ENCODE results near the gene ETS2.

Gene ETS2

GRCh38 chr21:38784458-38785266, 21.1 kb upstream of the ETS2 start:
- H3K27me3 ChIP-seq (ENCODE audit: control insufficient read depth, insufficient read depth, low read length) = no peaks in the 10 kb centered on the region
- H3K9ac ChIP-seq (ENCODE audit: low read depth, low read length) = no peak overlapping the region
- H3K4me1 ChIP-seq (ENCODE audit: control insufficient read depth, insufficient read depth, low read length) = peaks cover 15% of the 10 kb centered on the region
- H3K9me3 ChIP-seq (ENCODE audit: control insufficient read depth, insufficient read depth, low read length) = no peaks in the 10 kb centered on the region
- H3K4me3 ChIP-seq (ENCODE audit: low read depth, low read length) = no peak overlapping the region
- H3K36me3 ChIP-seq (ENCODE audit: control insufficient read depth, insufficient read depth, low read length) = no peaks in the 10 kb centered on the region

GRCh38 chr21:38785483-38785882, 20.2 kb upstream of the ETS2 start:
- no peak overlapping the region for H3K9ac ChIP-seq (ENCODE audit: low read depth, low read length)
- no peaks in the 10 kb centered on the region for H3K9me3 ChIP-seq (ENCODE audit: control insufficient read depth, insufficient read depth, low read length)
- no peak overlapping the region for H3K4me3 ChIP-seq (ENCODE audit: low read depth, low read length)
- H3K4me1 ChIP-seq (ENCODE audit: control insufficient read depth, insufficient read depth, low read length) = peaks cover 15% of the 10 kb centered on the region
- H3K36me3 ChIP-seq (ENCODE audit: control insufficient read depth, insufficient read depth, low read length) = no peaks in the 10 kb centered on the region
- H3K27me3 ChIP-seq (ENCODE audit: control insufficient read depth, insufficient read depth, low read length) = no peaks in the 10 kb centered on the region

GRCh38 chr21:38787016-38787415, 18.7 kb upstream of the ETS2 start:
- Histone ChIP-seq H3K4me3 (ENCODE audit: low read depth, low read length) (no peak overlapping the region), H3K9ac (ENCODE audit: low read depth, low read length) (no peak overlapping the region)

DNA sequence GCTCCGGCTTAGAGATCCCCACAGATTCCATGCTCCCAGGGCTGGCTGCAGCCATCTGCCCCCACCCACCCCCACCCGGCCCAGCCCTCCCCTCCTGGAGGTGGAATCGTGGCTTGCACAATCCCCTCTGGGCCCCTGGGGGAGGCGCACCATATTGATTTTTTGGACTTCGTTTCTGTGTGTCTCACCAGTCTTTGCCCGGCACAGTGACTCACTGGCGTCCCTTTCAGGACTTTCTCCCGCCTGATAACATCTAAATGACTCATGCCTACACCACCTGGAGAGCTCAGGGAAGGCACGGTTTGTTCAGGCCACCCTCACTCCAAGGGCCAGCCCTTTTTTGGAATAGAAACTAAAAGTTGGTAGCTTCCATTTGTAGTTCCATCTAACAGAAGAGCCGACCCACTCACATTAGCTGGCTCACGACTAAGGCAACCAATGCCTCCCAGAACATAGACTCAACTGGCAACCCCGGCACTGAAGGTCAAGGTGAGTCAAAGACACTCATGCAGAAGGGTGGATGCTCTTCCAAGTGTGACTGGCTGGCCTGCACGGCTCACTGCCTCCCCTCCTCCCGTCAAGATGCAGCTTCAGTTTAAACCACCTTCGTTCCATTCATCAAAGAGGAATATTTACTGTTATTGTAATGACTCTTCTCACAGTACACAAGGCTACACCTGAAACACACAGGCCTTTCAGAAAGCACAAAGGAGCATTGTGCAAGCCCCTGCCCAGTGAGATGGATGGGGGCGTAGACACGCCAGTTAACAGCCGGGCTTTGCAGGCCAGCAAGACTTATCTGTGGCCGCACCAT, 18.1 kb upstream of the ETS2 start:
- Histone ChIP-seq H3K4me1 (ENCODE audit: control insufficient read depth, insufficient read depth, low read length) (peaks cover 15% of the 10 kb centered on the region), H3K9me3 (ENCODE audit: control insufficient read depth, insufficient read depth, low read length) (no peaks in the 10 kb centered on the region), H3K36me3 (ENCODE audit: control insufficient read depth, insufficient read depth, low read length) (no peaks in the 10 kb centered on the region), H3K4me3 (ENCODE audit: low read depth, low read length) (peak overlapping the region; percentile 9), H3K27me3 (ENCODE audit: control insufficient read depth, insufficient read depth, low read length) (no peaks in the 10 kb centered on the region), H3K9ac (ENCODE audit: low read depth, low read length) (no peak overlapping the region)

More at GRCh38 chr21:38787016-38787415, 18.7 kb upstream of the ETS2 start:
- Histone ChIP-seq H3K27me3 (ENCODE audit: control insufficient read depth, insufficient read depth, low read length) (no peaks in the 10 kb centered on the region), H3K9me3 (ENCODE audit: control insufficient read depth, insufficient read depth, low read length) (no peaks in the 10 kb centered on the region), H3K4me1 (ENCODE audit: control insufficient read depth, insufficient read depth, low read length) (peaks cover 15% of the 10 kb centered on the region), H3K36me3 (ENCODE audit: control insufficient read depth, insufficient read depth, low read length) (no peaks in the 10 kb centered on the region)

- Histone ChIP-seq H3K9ac (ENCODE audit: low read depth, low read length) (no peak overlapping the region), H3K4me1 (ENCODE audit: control insufficient read depth, insufficient read depth, low read length) (peaks cover 15% of the 10 kb centered on the region), H3K4me3 (ENCODE audit: low read depth, low read length) (no peak overlapping the region), H3K9me3 (ENCODE audit: control insufficient read depth, insufficient read depth, low read length) (no peaks in the 10 kb centered on the region), H3K27me3 (ENCODE audit: control insufficient read depth, insufficient read depth, low read length) (no peaks in the 10 kb centered on the region), H3K36me3 (ENCODE audit: control insufficient read depth, insufficient read depth, low read length) (no peaks in the 10 kb centered on the region)
Measured at GRCh38 chr21:38788275-38788905, 17.3 kb upstream of the ETS2 start.

DNA sequence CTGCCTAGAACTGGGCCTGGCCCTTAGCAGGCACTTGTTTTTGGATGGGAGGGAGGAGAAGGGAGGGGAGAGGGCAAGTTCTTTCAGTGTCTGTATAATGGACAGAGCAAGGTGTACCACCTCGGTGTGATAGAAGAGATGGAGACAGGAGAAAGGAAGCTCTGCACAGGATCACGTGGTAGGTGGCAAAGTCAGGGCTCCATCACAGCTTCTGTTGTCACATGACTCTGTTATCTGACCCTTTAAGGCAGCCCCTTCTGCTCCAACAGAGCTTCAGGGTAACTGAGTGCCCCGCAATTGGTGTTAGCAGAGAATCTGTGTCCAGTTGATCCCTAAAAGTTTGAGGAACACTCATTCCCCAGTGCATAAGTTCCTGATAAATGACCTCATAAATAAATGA, 16.5 kb upstream of the ETS2 start:
- H3K36me3 ChIP-seq (ENCODE audit: control insufficient read depth, insufficient read depth, low read length) = no peaks in the 10 kb centered on the region
- no peak overlapping the region for H3K9ac ChIP-seq (ENCODE audit: low read depth, low read length)
- no peaks in the 10 kb centered on the region for H3K27me3 ChIP-seq (ENCODE audit: control insufficient read depth, insufficient read depth, low read length)
- H3K4me1 ChIP-seq (ENCODE audit: control insufficient read depth, insufficient read depth, low read length) = peaks cover 15% of the 10 kb centered on the region
- H3K9me3 ChIP-seq (ENCODE audit: control insufficient read depth, insufficient read depth, low read length) = no peaks in the 10 kb centered on the region
- no peak overlapping the region for H3K4me3 ChIP-seq (ENCODE audit: low read depth, low read length)

DNA sequence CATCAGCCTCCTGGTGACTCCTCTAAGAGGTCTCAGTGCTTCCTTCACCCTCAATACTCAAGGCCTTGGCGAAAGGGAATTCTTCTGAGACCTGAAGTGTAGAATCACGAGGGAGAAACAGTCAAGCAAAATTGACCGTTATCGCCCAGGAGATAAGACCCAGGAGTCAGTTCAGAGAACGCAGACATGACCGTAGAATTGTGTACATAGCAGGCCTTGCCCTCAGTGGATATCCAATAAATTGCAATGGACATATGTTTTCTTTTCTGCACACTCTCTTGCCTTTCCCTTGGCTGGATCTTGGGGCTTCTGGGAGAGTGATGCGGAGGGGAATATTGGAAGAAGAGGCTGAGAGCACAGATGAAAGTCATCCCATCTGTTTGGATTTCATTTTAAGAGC, 15.7 kb upstream of the ETS2 start:
- no peak overlapping the region for H3K9ac ChIP-seq (ENCODE audit: low read depth, low read length)
- peaks cover 15% of the 10 kb centered on the region for H3K4me1 ChIP-seq (ENCODE audit: control insufficient read depth, insufficient read depth, low read length)

DNA sequence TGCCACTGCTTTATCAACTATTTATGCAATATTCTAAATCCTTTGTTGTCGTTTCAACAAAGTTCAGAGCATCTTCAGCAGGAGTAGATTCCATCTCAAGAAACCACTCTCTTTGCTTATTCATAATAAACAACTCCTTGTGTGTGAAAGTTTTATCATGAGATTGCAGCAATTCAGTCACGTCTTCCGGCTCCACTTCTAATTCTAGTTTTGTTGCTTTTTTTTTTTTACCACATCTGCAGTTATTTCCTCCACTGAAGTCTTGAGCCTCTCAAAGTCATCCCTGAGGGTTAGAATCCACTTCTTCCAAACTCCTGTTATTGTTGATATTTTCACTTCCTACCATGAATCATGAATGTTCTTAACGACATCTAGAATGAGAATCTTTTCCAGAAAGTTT, 14.8 kb upstream of the ETS2 start:
- Histone ChIP-seq H3K27me3 (ENCODE audit: control insufficient read depth, insufficient read depth, low read length) (no peaks in the 10 kb centered on the region), H3K4me1 (ENCODE audit: control insufficient read depth, insufficient read depth, low read length) (peaks cover 15% of the 10 kb centered on the region), H3K9ac (ENCODE audit: low read depth, low read length) (no peak overlapping the region)

More for the DNA sequence above, 15.7 kb upstream of the ETS2 start:
- Histone ChIP-seq H3K9me3 (ENCODE audit: control insufficient read depth, insufficient read depth, low read length) (no peaks in the 10 kb centered on the region), H3K27me3 (ENCODE audit: control insufficient read depth, insufficient read depth, low read length) (no peaks in the 10 kb centered on the region), H3K4me3 (ENCODE audit: low read depth, low read length) (no peak overlapping the region), H3K36me3 (ENCODE audit: control insufficient read depth, insufficient read depth, low read length) (no peaks in the 10 kb centered on the region)

GRCh38 chr21:38792676-38793459, 12.9 kb upstream of the ETS2 start:
- peaks cover 3% of the 10 kb centered on the region for H3K4me1 ChIP-seq (ENCODE audit: control insufficient read depth, insufficient read depth, low read length)
- H3K27me3 ChIP-seq (ENCODE audit: control insufficient read depth, insufficient read depth, low read length) = no peaks in the 10 kb centered on the region
- no peaks in the 10 kb centered on the region for H3K36me3 ChIP-seq (ENCODE audit: control insufficient read depth, insufficient read depth, low read length)
- no peaks in the 10 kb centered on the region for H3K9me3 ChIP-seq (ENCODE audit: control insufficient read depth, insufficient read depth, low read length)
- no peak overlapping the region for H3K4me3 ChIP-seq (ENCODE audit: low read depth, low read length)
- no peak overlapping the region for H3K9ac ChIP-seq (ENCODE audit: low read depth, low read length)

More for the DNA sequence above, 14.8 kb upstream of the ETS2 start:
- Histone ChIP-seq H3K36me3 (ENCODE audit: control insufficient read depth, insufficient read depth, low read length) (no peaks in the 10 kb centered on the region), H3K4me3 (ENCODE audit: low read depth, low read length) (no peak overlapping the region), H3K9me3 (ENCODE audit: control insufficient read depth, insufficient read depth, low read length) (no peaks in the 10 kb centered on the region)

- no peaks in the 10 kb centered on the region for H3K4me1 ChIP-seq (ENCODE audit: control insufficient read depth, insufficient read depth, low read length)
- H3K36me3 ChIP-seq (ENCODE audit: control insufficient read depth, insufficient read depth, low read length) = no peaks in the 10 kb centered on the region
- H3K27me3 ChIP-seq (ENCODE audit: control insufficient read depth, insufficient read depth, low read length) = no peaks in the 10 kb centered on the region
- H3K9me3 ChIP-seq (ENCODE audit: control insufficient read depth, insufficient read depth, low read length) = no peaks in the 10 kb centered on the region
- H3K9ac ChIP-seq (ENCODE audit: low read depth, low read length) = no peak overlapping the region
- no peak overlapping the region for H3K4me3 ChIP-seq (ENCODE audit: low read depth, low read length)
Measured at GRCh38 chr21:38793926-38794713, 11.6 kb upstream of the ETS2 start.
